Neural cell (in vitro differentiated cells): ENCODE results near the gene ZNF266. TPM values are rescaled to one million over a fixed set of nuclear protein-coding genes. Genes with fewer than 3 reads are reported as not detected.

Experiments
- H2AFZ ChIP-seq: fragments of 200-600, 300-800 bp; sonication (generic), shearing (Covaris generic); 2 replicates; pipeline ENCODE4 v1.6.0; 2014; ENCODE audit warnings: low read depth, mild to moderate bottlenecking, antibody characterized with exemption, low read length, moderate library complexity
- H3F3A ChIP-seq: fragments of 200-600 bp; shearing (Covaris generic); 2 replicates; pipeline ENCODE4 v1.6.1; 2016; ENCODE audit warnings: mild to moderate bottlenecking, moderate library complexity, mixed read lengths, antibody characterized with exemption, low read length; ENCODE audit not compliant: insufficient read depth, poor library complexity, severe bottlenecking
- H3K27ac ChIP-seq: fragments of 200-600, 300-800 bp; sonication (generic), shearing (Covaris generic); 2 replicates; pipeline ENCODE4 v1.5.1; 2014; ENCODE audit warnings: mild to moderate bottlenecking, low read length, moderate library complexity
- H3K27me3 ChIP-seq: fragments of 300-800, 200-600 bp; sonication (generic), shearing (Covaris generic); 2 replicates; pipeline ENCODE4 v1.6.0; 2014; ENCODE audit warnings: mild to moderate bottlenecking, low read depth, low read length, moderate library complexity; ENCODE audit not compliant: insufficient read depth
- H3K36me3 ChIP-seq: fragments of 300-800, 200-600 bp; sonication (generic), shearing (Covaris generic); 2 replicates; pipeline ENCODE4 v1.5.1; 2014; ENCODE audit warnings: mild to moderate bottlenecking, antibody characterized with exemption, low read length, moderate library complexity; ENCODE audit not compliant: insufficient read depth
- H3K4me2 ChIP-seq: fragments of 300-800, 200-600 bp; sonication (generic), shearing (Covaris generic); 2 replicates; pipeline ENCODE4 v1.6.0; 2014; ENCODE audit warnings: mild to moderate bottlenecking, low read length
- H3K4me3 ChIP-seq: fragments of 300-800, 200-600 bp; sonication (generic), shearing (Covaris generic); 2 replicates; pipeline ENCODE4 v1.5.1; 2014; ENCODE audit warnings: mild to moderate bottlenecking, low read length, moderate library complexity
- H3K79me2 ChIP-seq: fragments of 200-600 bp; shearing (Covaris generic); replicated peaks from 2 replicates; pipeline ENCODE4 v1.6.0; 2014; ENCODE audit warnings: mild to moderate bottlenecking, low read length, moderate library complexity; ENCODE audit not compliant: insufficient read depth
- H3K9ac ChIP-seq: fragments of 300-800, 200-600 bp; sonication (generic), shearing (Covaris generic); 2 replicates; pipeline ENCODE4 v1.6.1; 2016; ENCODE audit warnings: mild to moderate bottlenecking, low read length, mixed read lengths
- H3K9me2 ChIP-seq: fragments of 200-600 bp; shearing (Covaris generic); 2 replicates; pipeline ENCODE4 v1.6.1; 2016; ENCODE audit warnings: mild to moderate bottlenecking, low read length, mixed read lengths; ENCODE audit not compliant: insufficient read depth
- H3K9me3 ChIP-seq: fragments of 200-600, 300-800 bp; sonication (generic), shearing (Covaris generic); 2 replicates; pipeline ENCODE4 v1.6.1; 2016; ENCODE audit warnings: mild to moderate bottlenecking, mixed run types, low read length, moderate library complexity, mixed read lengths
- H4K20me1 ChIP-seq: fragments of 200-600 bp; shearing (Covaris generic); 2 replicates; pipeline ENCODE4 v1.6.1; 2016; ENCODE audit warnings: mild to moderate bottlenecking, mixed run types; ENCODE audit not compliant: insufficient read depth
- CTCF ChIP-seq: fragments of 450-650 bp; IDR thresholded peaks from 2 replicates; pipeline ENCODE4 v1.5.1; 2014; ENCODE audit warnings: antibody characterized with exemption, mild to moderate bottlenecking, moderate library complexity; ENCODE audit not compliant: poor library complexity, severe bottlenecking
- EP300 ChIP-seq: fragments of 450-650 bp; conservative IDR thresholded peaks from 2 replicates; pipeline ENCODE4 v1.6.1; 2014; ENCODE audit warnings: antibody characterized with exemption, mild to moderate bottlenecking, moderate library complexity; ENCODE audit not compliant: poor library complexity, severe bottlenecking
- EZH2 ChIP-seq: fragments of 200-600, 300-800 bp; shearing (Covaris generic), sonication (generic); IDR thresholded peaks from 2 replicates; pipeline ENCODE4 v1.6.1; 2014; ENCODE audit warnings: antibody characterized with exemption, low read length, borderline replicate concordance, mild to moderate bottlenecking; ENCODE audit not compliant: insufficient read depth, poor library complexity, severe bottlenecking
- MXI1 ChIP-seq: fragments of 450-650 bp; conservative IDR thresholded peaks from 2 replicates; pipeline ENCODE4 v1.6.1; 2014; ENCODE audit warnings: antibody characterized with exemption, mild to moderate bottlenecking; ENCODE audit not compliant: poor library complexity, severe bottlenecking
- POLR2AphosphoS5 ChIP-seq: IDR thresholded peaks from 2 replicates; pipeline ENCODE4 v1.6.1; 2012
- RAD21 ChIP-seq: fragments of 450-650 bp; conservative IDR thresholded peaks from 2 replicates; pipeline ENCODE4 v1.6.1; 2014; ENCODE audit warnings: antibody characterized with exemption, mild to moderate bottlenecking, moderate library complexity
- REST ChIP-seq: IDR thresholded peaks from 2 replicates; pipeline ENCODE4 v1.6.1; 2012; ENCODE audit warnings: borderline replicate concordance
- SMC3 ChIP-seq: fragments of 450-650 bp; conservative IDR thresholded peaks from 2 replicates; pipeline ENCODE4 v1.6.1; 2014; ENCODE audit warnings: antibody characterized with exemption, mild to moderate bottlenecking, moderate library complexity; ENCODE audit not compliant: poor library complexity
- TAF1 ChIP-seq: IDR thresholded peaks from 2 replicates; pipeline ENCODE4 v1.6.1; 2012; ENCODE audit warnings: low read depth
- polyA plus RNA-seq: library from polyadenylated mRNA; depleted of rRNA; stranded (reverse); fragments of >200 nt; gene quantifications from 2 replicates; pipeline ENCODE4 v1.2.3, GENCODE V29; 2014

Gene ZNF266
- polyA plus RNA-seq, 1 donor from 2014 or later: 67.6 TPM

- H3K4me2 ChIP-seq: no peak overlapping the region
- H3F3A ChIP-seq: no peaks in the 10 kb centered on the region
- H3K9me3 ChIP-seq: peaks cover 2% of the 10 kb centered on the region
- H3K79me2 ChIP-seq: no peaks in the 10 kb centered on the region
- no peak overlapping the region for H3K27ac ChIP-seq
- no peak overlapping the region for H2AFZ ChIP-seq
- no peaks in the 10 kb centered on the region for H3K9me2 ChIP-seq
- H3K36me3 ChIP-seq: no peaks in the 10 kb centered on the region
- H3K9ac ChIP-seq: no peak overlapping the region
- H3K4me3 ChIP-seq: no peak overlapping the region
- H4K20me1 ChIP-seq: no peaks in the 10 kb centered on the region
- H3K27me3 ChIP-seq: no peaks in the 10 kb centered on the region
- TF ChIP-seq MXI1 (no peak), EP300 (no peak), EZH2 (no peak), REST (no peak), RAD21 (no peak), CTCF (no peak), TAF1 (no peak), SMC3 (no peak), POLR2AphosphoS5 (no peak)
These were observed 26.6 kb upstream of the ZNF266 start for GRCh38 chr19:9461938-9462337.

- Histone ChIP-seq H3K27ac (no peak overlapping the region), H3K9me3 (peaks cover 28% of the 10 kb centered on the region)
- TF ChIP-seq EZH2: no peak
- TF ChIP-seq EP300: no peak
- no peak for TF ChIP-seq REST
- no peak for TF ChIP-seq MXI1
- no peak for TF ChIP-seq SMC3
- TF ChIP-seq POLR2AphosphoS5: no peak
- no peak for TF ChIP-seq RAD21
- TF ChIP-seq CTCF: no peak
- TF ChIP-seq TAF1: no peak
These were observed 20.8 kb upstream of the ZNF266 start for GRCh38 chr19:9456018-9456689.

More at GRCh38 chr19:9456018-9456689, 20.8 kb upstream of the ZNF266 start:
- Histone ChIP-seq H3K4me3 (no peak overlapping the region), H3K79me2 (no peaks in the 10 kb centered on the region), H4K20me1 (no peaks in the 10 kb centered on the region), H3K27me3 (no peaks in the 10 kb centered on the region), H3F3A (no peaks in the 10 kb centered on the region), H3K9ac (no peak overlapping the region), H2AFZ (no peak overlapping the region), H3K36me3 (no peaks in the 10 kb centered on the region), H3K4me2 (no peak overlapping the region), H3K9me2 (no peaks in the 10 kb centered on the region)
